Globus pallidus (tissue), 1 donor: Measurements from ENCODE around the gene IRF2.
"Not testable (repeated sequence)": the region's sequence is repeated elsewhere in the genome, so short reads cannot be mapped to it uniquely, and the experiment has no call there.

ENCODE experiments used
- DNase-seq: peaks from one replicate; pipeline ENCODE4 v3.0.0-alpha.2; 2015; ENCODE audit warnings: low spot score

Gene IRF2

DNA sequence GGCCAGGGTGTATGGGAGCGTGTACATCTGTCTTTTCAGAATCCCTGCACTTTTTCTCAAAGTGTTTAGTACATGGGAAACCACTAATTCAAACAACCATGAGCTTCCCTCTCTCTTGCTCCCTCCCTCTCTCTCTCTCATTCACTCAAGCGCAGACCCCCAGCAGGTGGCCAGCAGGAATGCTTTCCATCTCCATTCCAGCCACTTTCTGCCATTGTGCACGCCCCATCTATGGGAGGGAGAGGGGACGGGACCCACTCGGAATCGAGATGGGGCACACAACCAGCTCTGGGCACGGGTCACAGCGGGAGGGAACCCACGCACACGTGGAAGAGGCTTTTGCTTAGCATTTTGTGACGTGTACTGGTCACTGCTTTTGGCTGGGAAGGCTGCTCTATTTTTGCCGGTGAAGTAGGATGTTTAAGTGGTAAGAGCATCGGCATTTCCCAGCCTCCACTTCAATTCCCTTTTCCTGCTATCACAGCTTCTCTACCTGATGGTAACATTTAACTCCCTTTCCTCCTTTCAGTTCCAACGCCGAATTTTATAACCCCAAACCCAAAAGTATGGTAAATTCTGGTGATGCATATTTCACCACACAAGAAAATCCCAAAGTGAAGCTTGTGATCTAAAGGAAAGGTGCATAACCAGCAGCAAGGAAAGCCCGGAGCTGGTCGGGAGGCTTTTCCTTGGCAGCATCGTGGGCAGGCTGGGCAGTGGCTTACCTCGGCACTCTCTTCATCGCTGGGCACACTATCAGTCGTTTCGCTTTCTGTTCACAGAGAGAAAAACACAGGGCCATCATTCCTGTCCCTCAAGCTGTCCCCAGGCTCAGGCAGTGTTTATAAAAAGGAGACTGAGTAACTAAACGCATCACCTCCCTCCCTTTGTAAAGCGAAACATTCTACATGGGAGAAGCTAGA, 84.1 kb downstream of the IRF2 start:
- no peak for DNase-seq

- no peak for DNase-seq
Measured at GRCh38 chr4:184388106-184388505, 86.2 kb downstream of the IRF2 start.

DNA sequence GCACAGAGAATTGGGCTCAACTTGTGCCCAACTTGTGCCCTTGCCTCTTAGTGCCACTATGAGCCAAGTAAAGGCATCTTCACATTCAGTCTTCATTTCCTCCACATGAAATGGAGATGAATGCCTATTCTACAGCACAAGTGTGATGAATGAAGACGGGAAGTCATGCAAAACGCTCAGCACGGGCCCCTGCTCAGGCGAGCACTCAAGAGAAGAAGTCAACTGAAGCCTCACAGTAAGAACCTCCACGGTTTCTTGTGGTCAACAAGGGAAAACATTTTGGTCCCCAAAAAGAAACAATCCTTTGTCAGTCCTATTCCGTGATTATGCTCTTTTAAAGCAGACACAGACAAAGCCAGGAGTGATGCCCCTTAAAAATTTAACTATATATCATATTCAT, 87.0 kb downstream of the IRF2 start:
- no peak for DNase-seq

- DNase-seq = no peak
Measured at GRCh38 chr4:184386271-184386781, 88.0 kb downstream of the IRF2 start.

GRCh38 chr4:184385705-184386141, 88.6 kb downstream of the IRF2 start:
- no peak for DNase-seq

DNA sequence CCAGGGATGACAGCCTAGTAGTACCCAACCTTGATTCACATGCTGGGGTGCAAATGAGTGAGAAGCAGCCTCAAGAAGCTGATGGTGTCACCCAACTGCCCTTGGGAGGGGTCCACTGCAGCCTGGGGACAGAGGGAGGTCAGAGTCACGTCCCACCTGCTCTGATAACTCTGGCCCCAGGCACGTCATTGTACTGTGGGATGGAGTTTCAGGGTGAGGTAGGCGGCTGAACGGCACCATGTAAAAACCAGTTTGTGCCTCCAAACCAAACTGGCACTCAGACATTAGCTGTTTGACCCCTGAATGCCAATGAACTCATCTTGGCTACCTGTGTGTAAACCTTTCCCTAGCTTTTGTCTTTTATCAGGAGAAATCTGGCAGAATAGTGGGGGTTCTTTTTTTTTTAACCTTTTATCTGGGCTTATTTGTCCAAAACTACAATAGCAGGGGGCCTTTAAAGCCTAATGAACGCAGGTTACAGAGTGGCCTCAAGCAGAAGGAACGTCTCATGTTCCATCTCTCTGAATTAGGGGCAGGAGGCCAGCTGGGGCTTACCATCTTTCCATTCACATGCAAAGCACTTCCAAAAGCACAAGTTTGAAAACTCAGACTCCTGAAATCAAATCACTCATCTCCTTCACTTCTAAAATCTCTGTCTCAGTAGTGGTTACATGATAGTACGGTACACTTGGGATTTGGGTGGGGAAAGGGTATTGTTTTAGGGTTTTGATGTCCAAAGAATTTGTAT, 89.4 kb downstream of the IRF2 start:
- DNase-seq = no peak

- DNase-seq = no peak
Measured at GRCh38 chr4:184384056-184384809, 90.1 kb downstream of the IRF2 start.

GRCh38 chr4:184383497-184384055, 90.8 kb downstream of the IRF2 start:
- DNase-seq = no peak

DNA sequence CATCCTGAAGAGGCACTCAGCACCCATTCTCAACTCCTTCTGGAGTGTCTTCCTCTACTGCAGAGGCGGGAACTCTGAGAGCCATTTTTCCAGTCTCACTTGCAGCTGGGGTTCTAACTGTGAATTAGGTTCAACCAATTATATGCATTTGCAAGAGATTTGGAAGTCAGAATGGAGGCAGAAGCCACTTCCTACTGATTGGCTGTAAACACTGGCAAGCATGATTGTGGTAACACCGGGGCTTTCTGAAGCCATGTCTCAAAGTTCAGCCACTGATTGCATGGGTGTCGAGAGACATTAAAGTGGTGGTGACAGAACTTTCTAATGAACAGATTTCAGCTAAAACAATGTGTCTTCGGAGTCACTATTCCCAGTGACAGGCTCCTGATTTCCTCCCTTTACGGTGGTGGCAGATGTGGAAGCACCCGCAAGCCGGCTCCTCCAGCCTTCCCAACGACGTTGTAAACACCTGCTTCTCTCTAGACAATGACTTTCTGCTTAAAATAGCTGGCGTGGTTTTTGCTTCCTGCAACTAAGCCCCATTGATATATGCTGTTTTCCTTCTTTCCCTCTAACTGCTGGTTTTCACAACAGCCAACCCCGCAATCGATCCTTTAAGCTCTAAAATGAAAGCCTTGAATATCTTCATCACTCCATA, 92.0 kb downstream of the IRF2 start:
- DNase-seq = no peak

DNA sequence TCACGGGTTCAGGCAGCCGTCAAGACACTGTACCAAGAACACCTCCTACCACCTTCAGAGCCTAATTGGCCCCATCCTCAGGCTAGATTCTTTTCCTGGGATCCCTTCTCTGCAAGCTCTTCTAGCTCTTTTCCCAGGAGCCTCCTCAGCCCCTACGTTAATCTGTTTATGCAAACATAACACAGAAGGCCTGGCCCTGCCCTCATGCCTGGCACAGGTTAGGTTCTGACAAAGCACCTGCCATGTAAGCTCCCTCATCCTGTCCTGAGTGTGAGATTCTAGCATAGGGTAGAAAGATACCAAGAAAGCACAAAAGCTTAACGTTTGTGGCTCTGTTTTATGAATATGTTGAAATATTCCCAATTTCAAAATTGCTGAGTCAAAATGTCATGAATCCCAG, 93.6 kb downstream of the IRF2 start:
- no peak for DNase-seq

DNA sequence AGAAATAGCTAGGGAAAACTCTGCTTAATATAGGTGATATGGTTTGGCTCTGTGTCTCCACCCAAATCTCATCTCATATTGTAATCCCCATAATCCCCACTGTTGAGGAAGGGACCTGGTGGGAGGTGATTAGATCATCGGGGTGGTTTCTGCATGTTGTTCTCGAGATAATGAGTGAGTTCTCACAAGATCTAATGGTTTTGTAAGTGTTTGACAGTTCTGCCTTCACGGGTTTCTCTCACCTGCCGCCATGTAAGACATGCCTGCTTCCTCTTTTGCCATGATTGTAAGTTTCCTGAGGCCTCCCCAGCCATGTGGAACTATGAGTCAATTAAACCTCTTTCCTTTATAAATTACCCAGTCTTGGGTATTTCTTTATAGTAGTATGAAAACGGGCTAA, 94.1 kb downstream of the IRF2 start:
- DNase-seq = not testable (repeated sequence)

DNA sequence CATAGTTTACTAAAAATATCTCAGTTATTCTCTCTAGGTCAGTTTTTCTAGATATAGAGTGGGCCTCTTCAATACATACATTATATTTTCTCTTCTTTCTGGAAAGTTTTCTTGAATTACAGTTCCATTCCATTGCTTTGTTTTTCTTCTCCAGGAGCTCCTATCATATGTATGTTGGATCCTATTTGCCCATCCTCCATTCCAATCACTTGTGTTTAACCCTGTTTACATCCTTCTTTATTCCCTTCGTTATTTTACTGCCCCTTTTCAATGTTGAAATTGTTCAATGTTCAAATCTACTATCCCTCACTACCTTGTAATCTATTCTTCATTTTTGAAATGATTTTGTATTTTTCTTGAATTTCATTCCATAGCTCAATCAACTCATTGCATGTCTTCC, 97.4 kb downstream of the IRF2 start:
- no peak for DNase-seq

- DNase-seq = no peak
Measured at GRCh38 chr4:184376126-184376838, 98.1 kb downstream of the IRF2 start.

DNA sequence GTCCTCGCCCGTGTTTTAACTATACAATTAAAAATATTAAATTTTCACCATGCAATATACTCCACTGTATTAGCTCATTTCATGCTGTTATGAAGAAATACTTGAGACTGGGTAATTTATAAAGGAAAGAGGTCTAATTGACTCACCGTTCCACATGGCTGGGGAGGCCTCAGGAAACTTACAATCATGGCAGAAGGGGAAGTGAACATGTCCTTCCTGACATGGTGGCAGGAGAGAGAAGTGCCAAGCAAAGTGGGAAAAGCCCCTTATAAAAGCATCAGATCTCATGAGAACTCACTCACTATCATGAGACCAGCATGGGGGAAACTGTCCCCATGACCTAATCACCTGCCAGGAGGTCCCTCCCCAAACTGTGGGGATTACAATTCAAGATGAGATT, 98.7 kb downstream of the IRF2 start:
- not testable (repeated sequence) for DNase-seq

DNA sequence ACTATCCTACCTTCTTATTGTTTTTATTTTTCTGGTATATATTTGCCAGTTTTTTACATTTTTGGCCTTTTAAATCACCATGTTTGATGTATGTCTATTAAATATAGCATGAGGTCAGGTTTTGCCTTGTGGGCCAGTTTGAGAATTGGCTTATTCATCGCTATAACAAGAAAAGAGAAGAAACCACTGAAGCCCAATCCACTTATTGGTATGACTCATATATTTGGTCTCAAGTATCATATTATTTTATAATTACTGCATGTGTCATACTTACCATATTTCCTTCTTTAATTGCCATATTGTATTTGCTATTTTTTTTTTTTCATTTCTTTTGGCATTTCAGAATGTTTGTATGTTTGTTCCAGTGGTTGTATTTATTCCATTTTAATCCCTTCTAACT, 99.3 kb downstream of the IRF2 start:
- no peak for DNase-seq

DNA sequence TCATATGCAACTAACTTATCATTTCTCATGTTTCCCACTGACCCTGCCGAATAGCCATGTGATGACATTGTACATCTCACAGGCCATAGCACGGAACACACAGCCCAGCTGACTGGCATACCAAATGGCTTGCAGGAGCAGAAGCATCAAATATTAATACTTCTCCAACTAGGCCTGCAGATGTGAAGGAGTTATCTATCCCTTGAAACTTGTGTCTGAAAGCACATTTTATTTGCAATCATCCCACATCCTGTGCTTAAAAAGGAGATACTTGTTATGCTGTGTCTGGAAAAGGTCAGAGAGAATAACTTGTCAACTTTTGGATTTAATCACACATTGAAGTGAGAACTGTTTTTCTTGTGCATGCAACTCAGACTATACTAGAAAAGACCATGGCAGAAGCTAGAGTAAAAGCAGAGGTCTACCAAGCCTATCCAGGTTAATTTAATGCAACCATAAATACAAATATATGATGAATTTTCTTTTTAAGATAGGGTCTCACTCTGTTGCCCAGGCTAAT, 100.4 kb downstream of the IRF2 start:
- no peak for DNase-seq

GRCh38 chr4:184371390-184371787, 103.0 kb downstream of the IRF2 start:
- DNase-seq = no peak

DNA sequence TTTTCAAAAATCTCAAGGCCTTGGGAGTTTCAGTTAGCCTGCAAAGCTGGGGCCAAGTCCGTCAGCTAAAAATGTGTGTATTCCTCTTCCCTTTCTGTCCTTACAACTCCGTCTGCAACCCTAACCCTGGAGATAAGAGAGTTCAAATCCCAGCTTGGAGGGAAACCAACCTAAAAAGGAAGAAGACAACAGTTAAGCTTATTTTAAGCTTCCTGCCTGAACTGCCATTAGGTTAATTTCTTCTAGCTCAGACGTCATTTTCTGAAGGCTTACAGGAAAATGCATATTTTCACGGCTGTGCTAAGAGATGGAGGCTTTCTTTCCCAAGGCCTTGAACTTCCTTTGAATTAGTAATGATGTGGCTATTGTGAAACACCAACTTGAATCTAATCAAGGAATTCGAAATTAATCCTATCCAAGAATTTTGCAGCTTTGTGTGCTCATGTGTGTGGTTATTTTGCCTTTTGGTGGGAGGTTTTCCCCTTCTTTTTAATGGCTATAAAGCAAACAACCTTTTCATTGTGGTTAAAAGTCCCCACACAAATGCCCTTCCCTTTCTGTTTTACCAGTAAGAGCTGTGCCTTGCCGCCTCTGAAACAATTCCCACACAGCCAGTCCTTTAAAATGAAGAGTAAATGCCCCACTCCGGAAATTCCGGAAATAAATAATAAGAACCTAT, 103.5 kb downstream of the IRF2 start:
- no peak for DNase-seq

- no peak for DNase-seq
Measured at GRCh38 chr4:184369871-184370270, 104.5 kb downstream of the IRF2 start.

GRCh38 chr4:184368731-184369130, 105.6 kb downstream of the IRF2 start:
- no peak for DNase-seq
